Measurements from ENCODE around the gene CACNA1F.

Gene CACNA1F

DNA sequence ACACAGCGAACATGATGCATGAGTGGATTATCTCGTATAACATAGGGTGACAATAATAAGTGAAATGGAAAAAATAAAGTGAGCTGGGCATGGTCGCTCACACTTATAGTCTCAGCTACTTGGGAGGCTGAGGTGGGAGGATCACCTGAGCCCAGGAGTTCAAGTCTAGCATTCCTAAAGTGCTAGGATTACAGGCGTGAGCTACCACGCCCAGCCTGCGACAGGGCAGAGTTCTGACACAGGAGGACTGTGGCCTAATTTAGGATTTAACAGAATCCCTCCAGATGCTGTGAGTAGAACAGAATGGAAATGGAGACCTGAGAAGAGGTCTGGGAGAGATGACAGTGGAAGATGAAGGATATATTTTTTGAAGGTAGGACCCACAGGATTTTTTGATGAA is 43.5 kb downstream of the CACNA1F start:
- Histone ChIP-seq H3K4me1 (ENCODE audit: control insufficient read depth, insufficient read depth, low read length) (no peaks in the 10 kb centered on the region), H3K27me3 (ENCODE audit: control insufficient read depth, insufficient read depth, low read length) (no peaks in the 10 kb centered on the region), H3K36me3 (ENCODE audit: control insufficient read depth, insufficient read depth, low read length) (no peaks in the 10 kb centered on the region), H3K9ac (ENCODE audit: low read depth, low read length) (no peak overlapping the region), H3K9me3 (ENCODE audit: control insufficient read depth, insufficient read depth, low read length) (no peaks in the 10 kb centered on the region), H3K4me3 (ENCODE audit: low read depth, low read length) (no peak overlapping the region)

DNA sequence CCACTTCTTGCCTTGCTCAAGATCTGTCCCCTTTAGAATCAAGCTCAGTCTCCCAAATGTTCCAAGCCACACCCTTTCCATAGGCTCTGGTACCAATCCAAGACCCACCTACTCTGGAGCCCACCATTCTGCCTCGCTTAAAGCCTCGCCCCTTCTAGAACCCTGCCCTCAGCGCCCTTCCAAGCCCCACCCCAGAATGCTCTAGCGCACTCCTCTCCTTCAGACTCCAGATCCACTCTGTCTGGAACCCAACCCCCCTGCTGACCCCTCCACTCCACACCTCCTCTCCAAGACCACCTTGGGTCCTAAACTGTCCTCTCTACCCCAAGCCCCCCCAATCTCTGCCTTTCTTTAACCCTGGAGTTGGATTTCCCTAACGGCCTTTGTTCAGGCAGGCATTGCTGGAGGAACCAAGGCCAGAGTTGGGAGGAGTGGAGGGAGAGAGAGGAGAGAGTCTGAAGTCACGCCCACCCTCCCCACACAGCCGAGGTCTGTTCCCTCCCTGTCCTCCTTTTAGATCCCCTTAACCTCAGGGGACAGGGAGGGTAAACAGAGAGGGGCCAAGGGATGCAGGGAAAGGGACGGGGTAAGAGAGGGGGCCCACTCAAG is 44.6 kb downstream of the CACNA1F start:
- Histone ChIP-seq H3K9ac (ENCODE audit: low read depth, low read length) (no peak overlapping the region), H3K4me3 (ENCODE audit: low read depth, low read length) (no peak overlapping the region), H3K27me3 (ENCODE audit: control insufficient read depth, insufficient read depth, low read length) (no peaks in the 10 kb centered on the region), H3K36me3 (ENCODE audit: control insufficient read depth, insufficient read depth, low read length) (peaks cover 3% of the 10 kb centered on the region), H3K9me3 (ENCODE audit: control insufficient read depth, insufficient read depth, low read length) (no peaks in the 10 kb centered on the region), H3K4me1 (ENCODE audit: control insufficient read depth, insufficient read depth, low read length) (no peaks in the 10 kb centered on the region)

DNA sequence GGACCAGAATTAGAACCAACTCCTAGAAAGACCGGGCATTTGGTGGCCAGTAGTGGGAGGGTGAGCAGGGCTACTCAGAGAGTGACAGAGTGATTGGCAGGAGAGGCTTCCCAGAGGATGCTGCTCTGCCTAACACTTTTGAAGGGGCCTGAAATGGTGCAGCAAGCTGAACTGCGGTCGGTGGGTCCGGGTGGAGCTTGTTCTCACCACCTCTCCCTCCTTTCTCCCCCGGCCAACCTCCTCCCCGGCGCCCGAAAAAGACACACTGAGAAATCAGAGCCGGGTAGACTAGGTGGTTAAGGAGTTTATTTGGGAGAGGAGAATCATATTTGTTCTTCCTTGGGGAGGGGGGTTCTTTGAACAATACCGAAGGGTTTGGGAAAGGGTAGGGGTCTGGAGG is 45.6 kb downstream of the CACNA1F start:
- no peak overlapping the region for H3K9ac ChIP-seq (ENCODE audit: low read depth, low read length)

DNA sequence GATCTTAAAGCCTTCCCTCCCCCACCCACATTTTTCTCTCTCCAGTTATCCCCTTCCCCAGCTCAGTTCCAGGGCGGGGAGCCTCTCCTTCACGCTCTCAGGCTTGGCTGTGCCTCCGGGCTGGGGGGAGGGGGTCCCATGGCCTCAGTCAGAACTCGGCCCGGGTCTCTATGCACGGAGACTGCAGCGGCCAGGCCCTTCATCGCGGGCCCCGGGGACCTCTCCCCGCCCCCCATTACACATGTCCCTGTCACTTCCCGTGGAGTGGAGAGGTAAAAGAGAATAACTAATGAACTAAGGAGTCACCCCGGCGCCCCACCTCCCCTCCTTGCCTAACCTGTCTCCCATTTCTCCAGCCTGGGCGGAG is 46.1 kb downstream of the CACNA1F start:
- peak overlapping the region; percentile 54 for H3K4me3 ChIP-seq (ENCODE audit: low read depth, low read length)
- no peaks in the 10 kb centered on the region for H3K4me1 ChIP-seq (ENCODE audit: control insufficient read depth, insufficient read depth, low read length)
- H3K27me3 ChIP-seq (ENCODE audit: control insufficient read depth, insufficient read depth, low read length): no peaks in the 10 kb centered on the region
- no peaks in the 10 kb centered on the region for H3K9me3 ChIP-seq (ENCODE audit: control insufficient read depth, insufficient read depth, low read length)
- H3K36me3 ChIP-seq (ENCODE audit: control insufficient read depth, insufficient read depth, low read length): peaks cover 8% of the 10 kb centered on the region
- no peak overlapping the region for H3K9ac ChIP-seq (ENCODE audit: low read depth, low read length)

More for the DNA sequence above, 45.6 kb downstream of the CACNA1F start:
- Histone ChIP-seq H3K9me3 (ENCODE audit: control insufficient read depth, insufficient read depth, low read length) (no peaks in the 10 kb centered on the region), H3K27me3 (ENCODE audit: control insufficient read depth, insufficient read depth, low read length) (no peaks in the 10 kb centered on the region), H3K36me3 (ENCODE audit: control insufficient read depth, insufficient read depth, low read length) (peaks cover 8% of the 10 kb centered on the region), H3K4me1 (ENCODE audit: control insufficient read depth, insufficient read depth, low read length) (no peaks in the 10 kb centered on the region), H3K4me3 (ENCODE audit: low read depth, low read length) (peak overlapping the region; percentile 30)

DNA sequence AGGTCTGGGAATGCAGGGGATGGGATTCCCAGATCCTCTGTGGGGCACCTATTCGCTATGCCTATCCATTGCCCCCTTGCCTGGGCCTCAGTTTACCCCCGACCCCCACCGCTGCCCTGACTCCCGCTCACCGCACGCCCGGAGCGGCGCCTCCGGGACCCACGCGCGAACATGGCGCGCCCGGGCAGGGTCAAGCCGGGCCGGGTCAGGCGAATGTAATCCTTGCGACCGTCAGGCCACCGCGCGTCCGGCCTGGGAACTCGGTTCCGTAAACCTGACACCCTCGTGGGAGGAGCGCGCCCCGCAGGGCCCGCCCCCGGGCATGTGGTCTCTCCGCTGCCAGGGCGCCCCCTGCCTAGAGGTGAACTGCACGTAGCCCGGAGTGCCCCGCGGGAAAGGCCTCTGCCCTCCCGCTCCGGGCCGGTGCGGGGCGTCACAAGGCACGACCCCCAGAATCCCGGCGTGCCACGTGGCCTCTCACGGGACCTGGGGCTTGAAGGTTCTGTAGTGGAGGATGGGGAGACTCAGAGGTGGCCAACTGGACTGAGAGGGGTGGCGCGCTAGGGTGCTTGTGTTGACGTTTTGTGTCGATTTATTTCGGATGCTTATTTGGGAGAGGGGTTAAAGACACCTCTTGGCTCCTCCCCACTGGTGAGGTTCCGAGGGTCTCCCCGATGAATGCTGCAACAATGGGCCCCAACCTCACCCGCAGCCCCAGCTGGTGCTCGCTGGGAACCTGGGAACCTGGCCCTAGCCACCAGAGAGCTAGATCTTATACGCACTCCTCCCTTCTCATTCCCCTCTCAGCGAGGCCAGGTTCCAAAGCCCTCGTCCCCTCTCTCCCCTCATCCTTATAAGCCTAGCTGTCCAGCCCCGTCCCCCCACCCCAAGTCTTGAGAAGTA is 46.8 kb downstream of the CACNA1F start, which contains the start of gene PRICKLE3:
PRICKLE3 (minus strand) TSS at position 249 of the 903 bp plus-strand sequence; CDS start at position 173, 76 bp downstream.
- no peak within 1 kb of the TSS for H3K9ac ChIP-seq (ENCODE audit: low read depth, low read length)
- H3K36me3 ChIP-seq (ENCODE audit: control insufficient read depth, insufficient read depth, low read length): peaks cover 8% of the 10 kb centered on the region
- peak within 1 kb of the TSS; percentile 54 for H3K4me3 ChIP-seq (ENCODE audit: low read depth, low read length)
- H3K9me3 ChIP-seq (ENCODE audit: control insufficient read depth, insufficient read depth, low read length): no peaks in the 10 kb centered on the region
- no peaks in the 10 kb centered on the region for H3K4me1 ChIP-seq (ENCODE audit: control insufficient read depth, insufficient read depth, low read length)
- H3K27me3 ChIP-seq (ENCODE audit: control insufficient read depth, insufficient read depth, low read length): no peaks in the 10 kb centered on the region

DNA sequence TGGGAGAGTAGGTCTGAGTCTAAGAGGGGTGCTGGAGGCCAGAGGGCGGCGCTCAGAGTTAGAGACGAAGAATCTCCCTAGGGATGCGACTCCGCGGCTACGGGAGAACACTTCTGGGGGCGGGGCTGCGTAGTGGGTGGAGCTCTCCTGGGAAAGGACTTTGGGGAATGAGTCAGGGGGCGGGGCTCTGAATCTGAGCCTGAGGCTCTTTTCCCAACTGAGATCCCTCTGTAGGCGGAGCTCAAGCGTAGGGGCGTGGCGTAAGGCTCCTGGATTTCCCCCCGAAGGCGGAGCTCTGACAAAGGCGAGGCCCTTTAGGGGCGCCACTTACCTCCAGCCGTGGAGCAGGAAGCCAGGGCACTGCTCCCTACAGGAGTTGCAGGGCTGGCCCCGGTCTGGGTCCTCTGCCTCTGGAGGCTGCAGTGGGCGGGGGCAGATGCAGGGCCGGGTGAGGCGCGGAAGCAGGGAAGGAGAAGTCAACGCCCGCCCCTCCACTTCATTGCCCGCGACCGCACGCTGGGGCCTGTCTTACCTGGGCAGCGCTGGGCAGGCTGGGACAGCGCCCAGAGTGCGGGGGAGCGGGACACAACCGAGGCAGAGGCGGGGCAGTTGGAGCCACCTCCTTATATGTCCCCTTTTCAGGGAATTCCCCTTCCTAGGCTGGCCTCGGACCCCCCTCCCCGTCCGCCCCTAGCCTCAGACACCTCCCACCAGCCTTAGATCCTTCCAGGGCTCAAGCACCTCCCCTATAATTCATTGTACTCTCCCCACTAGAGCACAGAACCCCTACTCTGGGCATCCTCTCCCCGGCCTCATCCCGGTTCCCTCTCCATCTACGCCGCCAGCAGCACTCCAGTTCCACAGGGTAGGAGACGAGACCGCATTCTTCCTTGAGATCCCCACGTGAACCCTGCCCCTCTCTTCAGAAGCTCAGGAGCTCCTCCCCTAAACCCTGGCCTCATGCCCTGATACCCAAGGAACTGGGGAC is 48.6 kb downstream of the CACNA1F start:
- Histone ChIP-seq H3K36me3 (ENCODE audit: control insufficient read depth, insufficient read depth, low read length) (peaks cover 13% of the 10 kb centered on the region), H3K9me3 (ENCODE audit: control insufficient read depth, insufficient read depth, low read length) (no peaks in the 10 kb centered on the region), H3K9ac (ENCODE audit: low read depth, low read length) (no peak overlapping the region), H3K4me3 (ENCODE audit: low read depth, low read length) (peak overlapping the region; percentile 53), H3K4me1 (ENCODE audit: control insufficient read depth, insufficient read depth, low read length) (no peaks in the 10 kb centered on the region), H3K27me3 (ENCODE audit: control insufficient read depth, insufficient read depth, low read length) (no peaks in the 10 kb centered on the region)

DNA sequence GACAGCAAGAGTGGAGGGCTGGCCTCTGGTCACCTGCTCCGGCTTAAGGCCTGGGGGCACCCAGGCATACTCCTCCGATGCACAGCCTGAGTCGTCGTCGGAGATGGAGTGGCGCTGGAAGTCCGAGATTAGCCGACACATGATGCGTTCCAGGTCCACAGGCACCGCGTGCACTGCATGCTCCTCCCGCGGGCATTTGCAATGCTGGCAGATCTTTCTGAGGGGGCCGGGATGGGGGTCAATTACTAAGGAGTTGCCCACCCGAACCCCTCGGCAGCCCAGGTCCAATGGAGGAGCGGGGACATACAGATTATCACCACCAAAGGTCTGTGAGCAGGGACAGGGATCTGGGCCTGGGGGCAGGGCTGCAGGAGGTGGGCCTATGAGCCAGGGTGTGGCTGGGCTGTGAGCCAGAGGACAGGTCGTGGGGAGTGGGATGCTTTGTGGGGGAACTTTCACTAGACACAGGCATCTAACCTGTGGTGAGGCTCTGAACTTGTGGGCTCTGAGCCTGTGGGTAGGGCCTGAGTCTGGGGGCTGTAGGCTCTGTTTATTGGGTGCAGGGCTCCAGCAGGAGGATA is 49.3 kb downstream of the CACNA1F start:
- H3K9me3 ChIP-seq (ENCODE audit: control insufficient read depth, insufficient read depth, low read length): no peaks in the 10 kb centered on the region
- no peaks in the 10 kb centered on the region for H3K27me3 ChIP-seq (ENCODE audit: control insufficient read depth, insufficient read depth, low read length)
- H3K36me3 ChIP-seq (ENCODE audit: control insufficient read depth, insufficient read depth, low read length): peaks cover 17% of the 10 kb centered on the region
- no peak overlapping the region for H3K9ac ChIP-seq (ENCODE audit: low read depth, low read length)
- peak overlapping the region; percentile 26 for H3K4me3 ChIP-seq (ENCODE audit: low read depth, low read length)
- H3K4me1 ChIP-seq (ENCODE audit: control insufficient read depth, insufficient read depth, low read length): no peaks in the 10 kb centered on the region

DNA sequence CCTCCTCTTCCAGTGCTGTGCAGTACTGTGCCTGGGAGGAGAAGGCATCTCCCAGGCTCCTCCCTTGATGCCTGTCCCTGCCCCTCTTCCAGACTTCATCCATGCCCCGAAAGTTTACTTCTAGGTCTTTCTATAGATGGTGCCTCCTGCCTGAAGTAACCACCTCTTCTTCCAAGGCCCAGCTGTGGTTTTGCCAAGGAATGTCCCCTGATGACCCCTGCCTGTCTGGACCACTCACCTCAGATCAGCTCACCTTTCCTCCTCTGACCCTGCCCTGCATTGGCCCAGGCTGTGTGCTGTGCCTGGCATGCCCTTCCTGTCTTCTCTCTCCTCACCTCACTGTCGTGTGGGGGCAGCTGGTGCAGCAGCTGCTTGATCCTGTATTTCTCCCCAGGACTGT is 53.8 kb downstream of the CACNA1F start:
- Histone ChIP-seq H3K9me3 (ENCODE audit: control insufficient read depth, insufficient read depth, low read length) (no peaks in the 10 kb centered on the region), H3K9ac (ENCODE audit: low read depth, low read length) (no peak overlapping the region), H3K36me3 (ENCODE audit: control insufficient read depth, insufficient read depth, low read length) (peaks cover 25% of the 10 kb centered on the region), H3K27me3 (ENCODE audit: control insufficient read depth, insufficient read depth, low read length) (no peaks in the 10 kb centered on the region), H3K4me1 (ENCODE audit: control insufficient read depth, insufficient read depth, low read length) (no peaks in the 10 kb centered on the region), H3K4me3 (ENCODE audit: low read depth, low read length) (no peak overlapping the region)

DNA sequence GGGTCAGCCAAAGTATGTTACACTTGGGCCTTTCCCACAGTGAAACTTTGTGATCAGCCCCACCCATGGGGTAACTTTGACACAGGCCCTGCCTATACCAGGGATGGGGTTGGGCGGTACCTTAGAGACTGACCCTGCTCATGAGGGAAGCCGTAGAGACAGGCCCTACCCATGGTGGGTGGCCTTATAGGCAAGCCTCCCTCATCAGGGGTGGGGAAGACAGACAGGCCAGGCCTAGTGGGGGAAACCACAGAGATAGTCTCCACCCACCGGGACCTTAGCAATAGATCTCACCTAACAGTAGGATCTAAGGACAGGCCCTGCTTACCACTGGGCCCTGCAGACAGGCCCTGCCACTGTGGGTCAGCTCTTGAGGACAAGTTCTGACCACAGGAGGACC is 54.6 kb downstream of the CACNA1F start:
- Histone ChIP-seq H3K4me1 (ENCODE audit: control insufficient read depth, insufficient read depth, low read length) (no peaks in the 10 kb centered on the region), H3K4me3 (ENCODE audit: low read depth, low read length) (no peak overlapping the region), H3K9me3 (ENCODE audit: control insufficient read depth, insufficient read depth, low read length) (no peaks in the 10 kb centered on the region), H3K9ac (ENCODE audit: low read depth, low read length) (no peak overlapping the region), H3K36me3 (ENCODE audit: control insufficient read depth, insufficient read depth, low read length) (peaks cover 22% of the 10 kb centered on the region), H3K27me3 (ENCODE audit: control insufficient read depth, insufficient read depth, low read length) (no peaks in the 10 kb centered on the region)

DNA sequence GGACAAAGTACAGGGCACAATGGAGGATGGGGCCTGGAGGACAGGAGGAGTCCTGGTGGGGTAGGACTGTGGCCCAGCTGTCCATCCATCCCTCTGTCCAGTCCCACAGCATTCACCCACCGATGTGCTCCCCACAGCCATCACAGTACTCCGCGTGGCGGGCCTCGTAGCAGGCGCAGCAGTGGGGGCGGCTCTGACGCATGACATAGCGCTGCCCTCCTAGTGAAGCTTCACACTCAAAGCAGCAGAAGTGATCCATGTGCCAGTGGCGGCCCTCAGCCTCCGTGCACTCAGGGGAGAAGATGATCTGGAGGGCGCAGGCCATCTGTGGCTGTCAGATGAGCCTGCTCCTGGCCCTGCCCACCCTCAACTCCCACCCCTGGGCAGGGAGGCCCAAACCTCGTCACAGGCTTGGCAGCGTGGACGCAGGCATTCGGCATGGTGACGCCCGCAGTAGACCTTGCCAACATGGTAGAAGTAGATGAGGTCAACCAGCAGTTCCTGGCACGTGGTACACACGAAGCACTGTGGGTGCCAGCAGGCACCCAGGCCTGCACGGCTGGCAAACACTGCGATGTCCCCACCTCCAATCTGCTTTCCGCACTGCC is 55.2 kb downstream of the CACNA1F start:
- H3K4me3 ChIP-seq (ENCODE audit: low read depth, low read length): no peak overlapping the region
- H3K4me1 ChIP-seq (ENCODE audit: control insufficient read depth, insufficient read depth, low read length): no peaks in the 10 kb centered on the region
- H3K9ac ChIP-seq (ENCODE audit: low read depth, low read length): no peak overlapping the region
- H3K27me3 ChIP-seq (ENCODE audit: control insufficient read depth, insufficient read depth, low read length): peaks cover 5% of the 10 kb centered on the region
- H3K9me3 ChIP-seq (ENCODE audit: control insufficient read depth, insufficient read depth, low read length): no peaks in the 10 kb centered on the region
- H3K36me3 ChIP-seq (ENCODE audit: control insufficient read depth, insufficient read depth, low read length): peaks cover 17% of the 10 kb centered on the region

Measured in iPS-15b (cell line).